PC-3 (cell line): ENCODE measurements around the gene MPV17L2. TPM values are rescaled to one million over a fixed set of nuclear protein-coding genes. Genes with fewer than 3 reads are reported as not detected.

Source experiments
- ATAC-seq: fragments of 200-7000 bp; cut with Tn5 transposase; 2 replicates; pipeline ENCODE4 v1.9.1; 2020; ENCODE audit warnings: mild to moderate bottlenecking, moderate library complexity
- BruUV-seq: library from RNA; stranded (reverse); fragments of 400-500 nt; replicated peaks from 2 replicates; lab custom pipeline; 2021; lab: Mats Ljungman, UMichigan
- CTCF ChIA-PET: fragments of 300-600 bp; sonication (Branson Sonifier 250); formaldehyde crosslinking; loops from one replicate; lab custom pipeline; 2022; ENCODE audit warnings: antibody characterized with exemption; lab: Charles Lee
- POLR2A ChIA-PET: fragments of 300-600 bp; sonication (Branson Sonifier 250); formaldehyde crosslinking; loops from one replicate; lab custom pipeline; 2022; ENCODE audit warnings: antibody characterized with exemption; ENCODE audit not compliant: unreplicated experiment; lab: Charles Lee
- DNase-seq: peaks from one replicate; pipeline ENCODE4 v3.0.0-alpha.2; 2015
- H2AFZ ChIP-seq: fragments of 300-600 bp; sonication (generic); 2 replicates; pipeline ENCODE4 v1.6.0; 2016; ENCODE audit warnings: antibody characterized with exemption, low read length
- H3F3A ChIP-seq: fragments of 300-600 bp; sonication (generic); one replicate; pipeline ENCODE4 v1.6.0; 2017; ENCODE audit warnings: antibody characterized with exemption, low read length, control low read depth, mild to moderate bottlenecking; ENCODE audit not compliant: unreplicated experiment
- H3K27ac ChIP-seq: fragments of 300-600 bp; sonication (generic); 2 replicates; pipeline ENCODE4 v1.5.1; 2016; ENCODE audit warnings: mild to moderate bottlenecking, low read length
- H3K27me3 ChIP-seq: fragments of 300-600 bp; sonication (generic); 2 replicates; pipeline ENCODE4 v1.6.1; 2016; ENCODE audit warnings: low read length, mixed read lengths
- H3K36me3 ChIP-seq: fragments of 300-600 bp; sonication (generic); 2 replicates; pipeline ENCODE4 v1.6.1; 2016; ENCODE audit warnings: low read depth, mixed run types, low read length, mixed read lengths
- H3K4me1 ChIP-seq: fragments of 300-600 bp; sonication (generic); 2 replicates; pipeline ENCODE4 v1.5.1; 2016; ENCODE audit warnings: low read length; ENCODE audit not compliant: insufficient read depth
- H3K4me2 ChIP-seq: fragments of 300-600 bp; sonication (generic); 2 replicates; pipeline ENCODE4 v1.6.0; 2016; ENCODE audit warnings: low read length
- H3K4me3 ChIP-seq: fragments of 300-600 bp; sonication (generic); 2 replicates; pipeline ENCODE4 v1.5.1; 2016; ENCODE audit warnings: mild to moderate bottlenecking, low read length, mixed read lengths
- H3K79me2 ChIP-seq: fragments of 300-600 bp; sonication (generic); 2 replicates; pipeline ENCODE4 v1.6.1; 2017; ENCODE audit warnings: low read length, mixed read lengths
- H3K9ac ChIP-seq: fragments of 300-600 bp; sonication (generic); 2 replicates; pipeline ENCODE4 v1.6.0; 2016; ENCODE audit warnings: mild to moderate bottlenecking, low read length
- H3K9me2 ChIP-seq: fragments of 300-600 bp; sonication (generic); replicated peaks from 2 replicates; pipeline ENCODE4 v1.6.1; 2016; ENCODE audit warnings: mixed run types, low read length, mixed read lengths
- H3K9me3 ChIP-seq: fragments of 300-600 bp; sonication (generic); 2 replicates; pipeline ENCODE4 v1.6.1; 2016; ENCODE audit warnings: low read length, mixed read lengths
- H4K20me1 ChIP-seq: fragments of 300-600 bp; sonication (generic); 2 replicates; pipeline ENCODE4 v1.6.1; 2016; ENCODE audit warnings: low read length, mixed read lengths
- EZH2 ChIP-seq: fragments of 300-600 bp; sonication (generic); IDR thresholded peaks from one replicate; pipeline ENCODE4 v1.6.1; 2017; ENCODE audit warnings: antibody characterized with exemption, mild to moderate bottlenecking, low read length; ENCODE audit not compliant: unreplicated experiment
- EZH2phosphoT487 ChIP-seq: fragments of 300-600 bp; sonication (generic); IDR thresholded peaks from 2 replicates; pipeline ENCODE4 v1.6.1; 2018; ENCODE audit warnings: mild to moderate bottlenecking, antibody characterized with exemption, low read length, borderline replicate concordance
- intact Hi-C: fragments of 100-400 bp; cut with micrococcal nuclease; formaldehyde crosslinking; loops from 2 replicates; pipeline ENCODE4 v1.9.0; 2023
- total RNA-seq: library from RNA; depleted of rRNA; stranded (reverse); fragments of >200 nt; gene quantifications from 2 replicates; pipeline ENCODE4 v1.2.3, GENCODE V29; 2014
- TF ChIP-seq, protein P1 (sequence below): fragments of 300-600 bp; sonication (generic); conservative IDR thresholded peaks from 2 replicates; pipeline ENCODE4 v1.5.1; 2017; ENCODE audit warnings: antibody characterized with exemption, low read depth, mild to moderate bottlenecking, low read length

Gene MPV17L2
- total RNA-seq, 1 experiment from 2014 or later, result 34.2 TPM

DNA sequence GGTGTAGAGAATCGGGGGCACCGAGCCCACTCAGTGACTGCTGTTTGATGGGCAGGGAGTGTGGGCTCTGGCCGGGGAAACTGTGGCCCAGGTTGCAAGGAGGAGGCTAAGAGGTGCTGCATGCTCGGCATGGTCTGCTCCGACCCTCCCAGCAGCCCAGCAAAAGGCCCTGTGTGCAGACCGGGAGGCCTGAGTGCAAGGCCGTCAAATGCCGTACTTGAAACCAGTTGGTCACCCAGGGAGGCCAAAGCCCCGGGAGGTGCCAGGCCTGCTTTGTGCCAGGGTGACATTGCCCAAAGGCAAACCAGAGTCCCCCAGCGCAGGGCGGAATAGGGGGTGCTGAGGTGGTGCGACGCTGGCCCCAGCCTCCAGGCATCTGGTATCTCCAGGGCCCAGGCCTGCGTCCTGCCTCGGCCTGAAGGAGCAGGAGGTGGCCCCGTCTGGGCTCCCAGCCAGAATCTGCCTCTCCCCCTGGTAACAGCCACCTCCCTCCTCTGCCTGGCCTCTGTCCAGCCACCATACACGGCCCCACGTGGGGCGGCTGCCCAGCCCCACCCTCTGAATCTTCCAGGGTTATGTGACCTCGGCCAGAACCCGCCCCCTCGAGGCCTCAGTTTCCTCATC is 36.1 kb upstream of the MPV17L2 start:
- no peaks in the 10 kb centered on the region for H3K9me3 ChIP-seq
- POLR2A ChIA-PET, result no interaction called here
- no peak overlapping the region for H3K27ac ChIP-seq
- H3K4me1 ChIP-seq, result peaks cover 15% of the 10 kb centered on the region
- no TSS peak for BruUV-seq
- ATAC-seq (no peak), DNase-seq (peak; percentile 40)
- H3K9ac ChIP-seq, result no peak overlapping the region
- H4K20me1 ChIP-seq, result no peaks in the 10 kb centered on the region; the same call in 1 of the 2 replicates
- H2AFZ ChIP-seq, result no peak overlapping the region
- H3K4me2 ChIP-seq, result no peak overlapping the region
- no peak for TF ChIP-seq EZH2
- TF ChIP-seq, protein P1, sequence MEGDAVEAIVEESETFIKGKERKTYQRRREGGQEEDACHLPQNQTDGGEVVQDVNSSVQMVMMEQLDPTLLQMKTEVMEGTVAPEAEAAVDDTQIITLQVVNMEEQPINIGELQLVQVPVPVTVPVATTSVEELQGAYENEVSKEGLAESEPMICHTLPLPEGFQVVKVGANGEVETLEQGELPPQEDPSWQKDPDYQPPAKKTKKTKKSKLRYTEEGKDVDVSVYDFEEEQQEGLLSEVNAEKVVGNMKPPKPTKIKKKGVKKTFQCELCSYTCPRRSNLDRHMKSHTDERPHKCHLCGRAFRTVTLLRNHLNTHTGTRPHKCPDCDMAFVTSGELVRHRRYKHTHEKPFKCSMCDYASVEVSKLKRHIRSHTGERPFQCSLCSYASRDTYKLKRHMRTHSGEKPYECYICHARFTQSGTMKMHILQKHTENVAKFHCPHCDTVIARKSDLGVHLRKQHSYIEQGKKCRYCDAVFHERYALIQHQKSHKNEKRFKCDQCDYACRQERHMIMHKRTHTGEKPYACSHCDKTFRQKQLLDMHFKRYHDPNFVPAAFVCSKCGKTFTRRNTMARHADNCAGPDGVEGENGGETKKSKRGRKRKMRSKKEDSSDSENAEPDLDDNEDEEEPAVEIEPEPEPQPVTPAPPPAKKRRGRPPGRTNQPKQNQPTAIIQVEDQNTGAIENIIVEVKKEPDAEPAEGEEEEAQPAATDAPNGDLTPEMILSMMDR, result no peak
- no peak for TF ChIP-seq EZH2phosphoT487
- intact Hi-C loops, result no loop called here
- H3F3A ChIP-seq, result no peaks in the 10 kb centered on the region
- H3K79me2 ChIP-seq, result peaks cover 30% of the 10 kb centered on the region
- CTCF ChIA-PET, result no interaction called here
- no peaks in the 10 kb centered on the region for H3K9me2 ChIP-seq
- 0 out of 2 replicates have a peak, but pooled peaks cover 5% of the 10 kb centered on the region for H3K36me3 ChIP-seq
- H3K27me3 ChIP-seq, result no peaks in the 10 kb centered on the region
- H3K4me3 ChIP-seq, result no peak overlapping the region

DNA sequence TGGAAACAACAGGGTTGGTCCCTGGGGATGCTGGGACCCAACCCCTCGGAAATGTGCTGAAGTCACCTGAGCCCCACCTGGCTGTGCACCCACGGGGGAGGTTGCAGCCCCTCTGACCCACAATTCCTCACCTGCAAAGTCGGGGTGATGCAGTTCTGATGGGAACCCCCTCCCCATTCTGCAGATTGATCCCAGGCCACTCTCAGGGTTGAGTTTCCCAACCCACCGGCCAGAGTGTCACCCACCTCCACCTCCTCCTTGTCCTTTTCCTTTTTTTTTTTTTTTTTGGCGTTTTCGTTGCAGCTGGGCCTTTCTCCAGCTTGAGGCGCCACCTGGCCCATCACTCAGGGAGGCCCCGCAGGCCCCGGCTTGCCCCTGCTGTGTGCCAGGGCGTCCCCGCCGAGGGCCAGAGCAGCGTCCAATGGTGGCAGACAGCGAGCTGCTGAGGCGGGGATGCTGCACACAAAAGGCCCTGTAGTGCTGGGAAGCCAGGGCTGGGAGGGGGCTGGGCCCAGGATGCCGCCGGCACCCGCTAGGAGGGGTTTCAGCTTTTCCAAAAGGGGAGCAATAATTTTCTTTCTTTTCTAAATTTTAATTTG is 35.5 kb upstream of the MPV17L2 start:
- Histone ChIP-seq H3K4me1 (peaks cover 15% of the 10 kb centered on the region; the same call in 1 of the 2 replicates), H2AFZ (no peak overlapping the region)
- no peak for ATAC-seq

More for the DNA sequence above, 35.5 kb upstream of the MPV17L2 start:
- Histone ChIP-seq H3K4me3 (no peak overlapping the region), H3K9me3 (no peaks in the 10 kb centered on the region), H3K9ac (no peak overlapping the region), H4K20me1 (no peaks in the 10 kb centered on the region; the same call in 1 of the 2 replicates), H3K79me2 (peaks cover 30% of the 10 kb centered on the region), H3K4me2 (no peak overlapping the region), H3K36me3 (0 out of 2 replicates have a peak, but pooled peaks cover 7% of the 10 kb centered on the region), H3K9me2 (no peaks in the 10 kb centered on the region), H3K27ac (no peak overlapping the region), H3K27me3 (no peaks in the 10 kb centered on the region), H3F3A (no peaks in the 10 kb centered on the region)
- no peak for DNase-seq
- no TSS peak for BruUV-seq
- POLR2A ChIA-PET, result no interaction called here
- intact Hi-C loops, result no loop called here
- no peak for TF ChIP-seq EZH2
- TF ChIP-seq EZH2phosphoT487, result no peak
- TF ChIP-seq, protein P1, result no peak
- CTCF ChIA-PET, result no interaction called here
